Kidney (tissue), 14 donors: ENCODE measurements around the gene TEAD1. TPM values are rescaled to one million over a fixed set of nuclear protein-coding genes. Genes with fewer than 3 reads are reported as not detected.

Experiments used
- DNase-seq, 5 donors: peaks; one replicate each; pipeline ENCODE4 v3.0.0-alpha.2; 2013 to 2020
- FAIRE-seq: peaks from 2 replicates; lab custom pipeline; 2012; peaks lifted over from hg19 to GRCh38; lab: Jason Lieb, UNC
- H3K27ac ChIP-seq, 2 donors: one replicate each; pipeline ENCODE4 v1.7.0; 2013; ENCODE audit warnings: low read depth in 2 of 2, low read length in 2 of 2, inconsistent platforms in 1 of 2
- H3K27me3 ChIP-seq: one replicate; pipeline ENCODE4 v1.7.1; 2013; ENCODE audit warnings: low read length, inconsistent platforms; ENCODE audit not compliant: control insufficient read depth, insufficient read depth
- H3K36me3 ChIP-seq, 3 donors: one replicate each; pipeline versions ENCODE4 v1.7.0 to v1.7.1; 2013; ENCODE audit warnings: low read length in 3 of 3, control low read depth in 1 of 3, inconsistent platforms in 1 of 3; ENCODE audit not compliant: insufficient read depth in 3 of 3, control insufficient read depth in 2 of 3
- H3K4me1 ChIP-seq, 3 donors: one replicate each; pipeline versions ENCODE4 v1.7.0 to v1.7.1; 2013; ENCODE audit warnings: low read length in 3 of 3, inconsistent platforms in 1 of 3, low read depth in 1 of 3; ENCODE audit not compliant: control insufficient read depth in 2 of 3, insufficient read depth in 2 of 3
- H3K4me3 ChIP-seq, 3 donors: one replicate each; pipeline versions ENCODE4 v1.7.0 to v1.8.1; 2013; ENCODE audit warnings: low read length in 3 of 3, control low read depth in 1 of 3, inconsistent platforms in 1 of 3
- H3K9ac ChIP-seq, 3 donors: one replicate each; pipeline versions ENCODE4 v1.7.0 to v1.7.1; 2013; ENCODE audit warnings: low read length in 3 of 3, control low read depth in 1 of 3, inconsistent platforms in 1 of 3
- H3K9me3 ChIP-seq, 3 donors: one replicate each; pipeline versions ENCODE4 v1.7.0 to v1.7.1; 2013; ENCODE audit warnings: low read length in 3 of 3, control low read depth in 1 of 3, inconsistent platforms in 1 of 3; ENCODE audit not compliant: control insufficient read depth in 2 of 3, insufficient read depth in 1 of 3
- CTCF ChIP-seq: IDR thresholded peaks from 3 replicates; pipeline ENCODE4 v1.5.1; 2012; ENCODE audit warnings: mild to moderate bottlenecking, moderate library complexity, borderline replicate concordance; ENCODE audit not compliant: insufficient read depth; ENCODE audit errors: extremely low read depth
- intact Hi-C: fragments of 100-400 bp; cut with DNase I; formaldehyde crosslinking; loops from one replicate; pipeline ENCODE4 v1.11.1; 2022
- polyA plus RNA-seq: library from polyadenylated mRNA; stranded (reverse); fragments of 350-450 nt; fragmentation: Illumina TruSeq; extraction: RNeasy Lipid Tissue Mini Kit (QIAGEN cat#74804); gene quantifications from one replicate; pipeline ENCODE4 v1.2.3, GENCODE V29; 2014; ENCODE audit warnings: low read depth, low replicate concordance; ENCODE audit not compliant: insufficient read depth
- total RNA-seq: library from RNA; stranded (reverse); fragmentation: NEBNext Ultra II Directional; extraction: Animal tissue kit (Norgen Biotek cat#: 25700); gene quantifications from one replicate; pipeline ENCODE4 v1.2.1, GENCODE V29; 2021
- donor health status: control.
- donor health status: control.
- donor health status: control.
- donor health status: control.
- donor health status: control.
- donor health status: DM: yes; HTN: yes; CAD: no.
- donor health status: Normal renal cell carcinoma (clear cell type).

The TEAD1 gene
- total and polyA plus RNA-seq, 2 donors from 2014 or later = 7.6 to 77.2 TPM

- intact Hi-C loops = no loop called here
- Histone ChIP-seq H3K9ac (no peak overlapping the region), H3K27ac (no peak overlapping the region), H3K27me3 (no peaks in the 10 kb centered on the region), H3K4me3 (no peak overlapping the region), H3K4me1 (peaks cover 0 to 9% (median 4%) of the 10 kb centered on the region in 3 donors), H3K9me3 (no peaks in the 10 kb centered on the region), H3K36me3 (peaks cover 0 to 4% (median 2%) of the 10 kb centered on the region in 3 donors)
- FAIRE-seq (no peak), DNase-seq (peak in 1 of 5 donors; percentile 29)
- no peak for TF ChIP-seq CTCF
These were observed 95.7 kb downstream of the TEAD1 start for GRCh38 chr11:12769834-12770345.

- DNase-seq = no peak
- TF ChIP-seq CTCF = no peak
- H3K36me3 ChIP-seq = peaks cover 0 to 4% (median 2%) of the 10 kb centered on the region in 3 donors
- FAIRE-seq = no peak
- H3K9ac ChIP-seq = no peak overlapping the region
- no peak overlapping the region for H3K4me3 ChIP-seq
- no peaks in the 10 kb centered on the region for H3K9me3 ChIP-seq
- H3K27ac ChIP-seq = no peak overlapping the region
- H3K27me3 ChIP-seq = no peaks in the 10 kb centered on the region
- peaks cover 0 to 9% (median 4%) of the 10 kb centered on the region in 3 donors for H3K4me1 ChIP-seq
- intact Hi-C loops = no loop called here
These were observed 96.2 kb downstream of the TEAD1 start for GRCh38 chr11:12770435-12770834.

GRCh38 chr11:12770966-12771597 is 96.9 kb downstream of the TEAD1 start:
- no peaks in the 10 kb centered on the region for H3K27me3 ChIP-seq
- H3K27ac ChIP-seq = no peak overlapping the region
- no peak overlapping the region for H3K9ac ChIP-seq
- H3K9me3 ChIP-seq = no peaks in the 10 kb centered on the region
- no peak for FAIRE-seq
- DNase-seq = no peak
- peaks cover 0 to 9% (median 4%) of the 10 kb centered on the region in 3 donors for H3K4me1 ChIP-seq
- no peak for TF ChIP-seq CTCF
- H3K36me3 ChIP-seq = peaks cover 0 to 2% (median under 1%) of the 10 kb centered on the region in 3 donors
- intact Hi-C loops = no loop called here
- H3K4me3 ChIP-seq = no peak overlapping the region
